Measurements from ENCODE around the gene TRABD2B. TPM values are rescaled to one million over a fixed set of nuclear protein-coding genes. Genes with fewer than 3 reads are reported as not detected.
A peak's percentile ranks its signal among the peaks of the same experiment; 100 is the strongest.

Gene TRABD2B
- total RNA-seq, 1 donor from 2014 or later: 2.4 TPM

DNA sequence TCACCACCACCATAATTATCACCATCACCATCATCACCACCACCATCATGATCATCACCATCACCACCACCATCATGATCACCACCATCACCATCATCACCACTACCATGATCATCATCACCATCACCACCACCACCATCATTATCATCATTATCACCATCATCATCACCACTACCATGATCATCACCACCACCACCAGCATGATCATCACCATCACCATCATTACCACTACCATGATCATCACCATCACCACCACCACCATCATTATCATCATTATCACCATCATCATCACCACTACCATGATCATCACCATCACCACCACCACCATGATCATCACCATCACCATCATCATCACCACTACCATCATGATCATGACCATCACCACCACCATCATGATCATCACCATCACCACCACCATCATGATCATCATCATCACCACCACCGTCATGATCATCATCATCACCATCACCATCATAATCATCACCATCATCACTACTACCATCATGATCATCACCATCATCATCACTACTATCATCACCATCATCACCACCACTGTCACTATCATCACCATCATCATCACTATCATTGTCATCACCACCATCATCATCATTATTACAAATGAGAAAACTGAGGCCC lies 60.2 kb downstream of the TRABD2B start:
- no peak for DNase-seq (ENCODE audit: low spot score)

DNA sequence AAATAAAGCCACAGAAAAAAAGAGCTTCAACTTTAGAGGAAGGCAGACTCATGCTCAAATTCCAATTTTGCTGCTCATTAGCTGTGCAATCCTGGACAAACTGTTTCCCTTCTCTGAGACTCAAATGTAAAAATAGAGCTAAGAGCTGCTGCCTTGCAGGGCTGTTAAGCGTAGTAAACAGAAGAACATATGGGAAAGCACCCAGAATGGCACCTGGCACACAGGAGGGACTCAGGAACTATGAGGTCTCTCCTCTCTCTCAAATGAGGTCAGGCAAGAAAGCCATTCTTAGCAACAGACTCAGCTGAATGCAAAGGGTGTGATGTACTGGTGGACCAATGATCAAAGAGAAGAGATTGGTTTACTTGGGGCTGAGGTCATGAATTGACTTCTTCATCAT lies 61.3 kb downstream of the TRABD2B start:
- no peak for DNase-seq (ENCODE audit: low spot score)

DNA sequence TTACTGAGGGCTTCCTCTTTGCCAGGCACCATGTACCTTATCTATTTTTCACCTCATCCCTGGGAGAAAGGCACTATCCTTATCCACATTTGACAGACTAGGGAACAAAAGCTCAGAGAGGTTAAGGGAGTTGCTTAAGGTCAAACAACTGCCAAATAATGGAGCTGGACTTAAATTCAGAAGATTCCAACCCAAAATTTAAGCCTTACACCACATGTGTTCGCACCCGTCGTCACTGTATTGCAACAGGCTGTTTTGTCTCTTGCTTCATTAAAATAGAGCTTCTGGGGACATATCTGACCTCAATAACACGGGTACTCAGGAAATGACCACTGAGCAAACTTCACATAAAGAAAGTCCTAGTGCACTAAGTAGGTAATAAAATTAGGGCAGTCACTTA lies 62.0 kb downstream of the TRABD2B start:
- DNase-seq (ENCODE audit: low spot score): no peak

GRCh38 chr1:47934243-47934805 lies 62.9 kb downstream of the TRABD2B start:
- DNase-seq (ENCODE audit: low spot score): peak; percentile 94

DNA sequence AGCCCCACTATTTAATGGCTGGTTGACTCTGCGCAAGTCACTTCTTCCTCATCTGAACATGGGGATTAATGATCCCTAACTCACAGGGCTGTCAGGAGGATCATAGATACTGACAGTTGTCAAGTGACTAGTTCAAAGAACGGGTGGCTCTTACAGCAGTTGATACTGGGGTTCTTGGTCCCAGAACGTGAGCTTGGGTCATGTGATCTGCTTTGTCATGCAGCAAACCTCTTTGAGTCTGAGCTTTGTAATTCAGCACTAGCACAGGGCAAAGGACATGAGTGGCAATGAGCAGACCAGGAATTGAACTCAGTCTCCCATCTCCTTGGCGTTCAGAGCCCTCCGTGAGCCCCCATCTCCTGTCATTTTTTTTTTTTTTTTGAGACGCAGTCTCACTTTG lies 64.4 kb downstream of the TRABD2B start:
- DNase-seq (ENCODE audit: low spot score): no peak

- DNase-seq (ENCODE audit: low spot score): no peak
Observed at GRCh38 chr1:47931395-47931794, 65.8 kb downstream of the TRABD2B start.

GRCh38 chr1:47930210-47930840 lies 66.9 kb downstream of the TRABD2B start:
- DNase-seq (ENCODE audit: low spot score): peak; percentile 95

GRCh38 chr1:47927165-47927564 lies 70.0 kb downstream of the TRABD2B start:
- peak; percentile 43 for DNase-seq (ENCODE audit: low spot score)

DNA sequence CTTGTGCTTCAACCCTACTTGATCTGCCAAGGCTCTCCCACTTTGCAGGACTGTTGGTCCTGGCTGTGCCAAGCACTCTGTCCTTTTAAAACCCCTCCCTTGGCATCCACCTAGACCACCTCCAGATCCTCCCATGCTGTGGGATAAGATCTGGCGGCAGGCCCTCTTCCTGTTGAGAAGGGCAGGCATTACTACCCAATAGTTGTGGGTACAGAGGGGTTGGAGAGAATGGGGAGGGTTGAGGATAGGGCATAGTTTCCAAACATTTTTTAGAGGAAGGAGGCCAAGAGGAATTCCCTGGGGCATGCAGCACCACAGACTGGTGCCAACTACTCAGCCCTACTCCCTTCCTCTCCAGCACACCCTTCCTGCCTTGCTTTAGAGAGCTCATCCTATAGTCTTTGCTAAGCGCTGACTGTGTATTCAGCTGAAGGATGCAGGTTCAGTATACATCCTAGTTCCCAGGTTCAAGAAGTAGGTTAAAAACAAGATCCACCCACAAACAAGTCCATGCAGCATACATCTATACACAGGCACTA lies 70.7 kb downstream of the TRABD2B start:
- no peak for DNase-seq (ENCODE audit: low spot score)

GRCh38 chr1:47924270-47925048 lies 72.7 kb downstream of the TRABD2B start:
- DNase-seq (ENCODE audit: low spot score): no peak

- no peak for DNase-seq (ENCODE audit: low spot score)
Observed at GRCh38 chr1:47921935-47922415, 75.2 kb downstream of the TRABD2B start.

DNA sequence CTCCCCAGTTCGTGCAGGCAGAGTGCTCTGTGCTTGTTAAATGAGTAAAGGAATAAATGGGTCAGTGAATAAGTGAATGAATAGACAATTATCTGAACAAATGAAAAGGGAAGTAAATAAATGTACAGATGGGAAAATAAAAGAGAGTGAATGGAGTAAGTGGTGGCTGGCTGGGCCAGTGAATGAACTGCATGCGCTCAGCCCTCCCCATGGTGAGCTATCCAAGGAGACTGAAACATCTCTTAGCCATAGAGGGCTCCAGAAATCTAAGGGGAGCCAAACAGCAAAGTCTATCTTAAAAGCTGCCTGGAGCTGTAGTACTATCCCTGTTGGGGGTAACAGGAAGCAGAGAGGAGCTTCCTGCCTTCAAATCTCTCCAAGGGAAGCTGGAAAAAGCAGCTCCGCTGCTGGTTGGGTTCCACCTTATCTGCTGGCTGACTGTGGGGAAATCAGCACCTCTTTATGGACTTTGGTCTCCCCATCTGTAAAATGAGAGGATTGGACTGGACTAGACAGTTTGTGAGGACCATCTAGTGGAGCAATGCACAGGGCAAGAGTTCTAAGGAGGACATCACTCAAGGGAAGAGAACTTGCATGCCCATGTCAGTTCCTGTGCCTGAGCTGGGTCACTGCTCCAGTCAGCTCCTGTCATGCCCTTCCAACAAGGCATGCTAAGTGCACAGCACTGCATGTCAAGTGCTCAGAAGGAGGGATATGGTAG lies 77.9 kb downstream of the TRABD2B start:
- DNase-seq (ENCODE audit: low spot score): no peak

- peak; percentile 14 for DNase-seq (ENCODE audit: low spot score)
Observed at GRCh38 chr1:47918257-47918867, 78.8 kb downstream of the TRABD2B start.

GRCh38 chr1:47917687-47918086 lies 79.5 kb downstream of the TRABD2B start:
- no peak for DNase-seq (ENCODE audit: low spot score)

- DNase-seq (ENCODE audit: low spot score): peak; percentile 11
Observed at GRCh38 chr1:47915677-47916353, 81.4 kb downstream of the TRABD2B start.

- no peak for DNase-seq (ENCODE audit: low spot score)
Observed at GRCh38 chr1:47914952-47915676, 82.1 kb downstream of the TRABD2B start.

DNA sequence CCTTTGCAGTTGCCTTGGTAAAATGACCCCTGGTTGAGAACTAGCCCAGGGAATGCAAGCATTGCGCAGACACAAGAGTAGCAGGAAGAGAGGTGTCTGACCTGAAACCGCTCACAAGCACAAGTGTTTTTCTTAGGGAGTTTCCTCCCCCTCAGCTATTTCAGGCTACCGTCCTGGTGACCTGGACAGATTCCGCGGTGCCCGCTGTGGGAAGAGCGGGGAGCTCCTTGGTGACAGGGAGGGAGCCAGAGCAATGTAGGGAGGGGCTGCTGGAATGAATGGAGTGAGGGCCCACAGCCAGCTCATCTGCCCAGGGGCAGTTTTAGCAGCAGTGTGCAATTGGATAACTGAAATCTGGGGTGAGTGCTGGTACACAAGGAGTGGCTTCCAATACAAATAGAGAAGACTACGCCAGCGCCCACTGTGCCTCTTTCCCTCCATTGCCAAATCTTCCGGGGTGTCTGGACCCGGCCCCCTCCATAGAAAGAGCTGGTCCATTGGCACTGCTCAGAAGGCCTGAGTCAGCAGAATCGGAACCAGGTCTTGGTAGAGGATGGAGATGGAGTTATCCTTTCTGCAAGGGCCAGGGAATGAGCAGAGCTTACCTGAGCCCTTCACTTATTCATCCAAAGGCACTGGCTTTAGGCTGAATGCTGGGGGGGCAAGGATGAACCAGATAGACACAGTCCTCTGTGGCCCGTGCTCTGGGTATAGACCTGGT lies 82.8 kb downstream of the TRABD2B start:
- no peak for DNase-seq (ENCODE audit: low spot score)

- DNase-seq (ENCODE audit: low spot score): no peak
Observed at GRCh38 chr1:47913225-47913823, 83.9 kb downstream of the TRABD2B start.

- no peak for DNase-seq (ENCODE audit: low spot score)
Observed at GRCh38 chr1:47912756-47913155, 84.4 kb downstream of the TRABD2B start.

Measured in umbilical cord (tissue), 2 donors.